H9 (cell line): ENCODE data around the gene WLS. TPM values are rescaled to one million over a fixed set of nuclear protein-coding genes. Genes with fewer than 3 reads are reported as not detected.

ENCODE experiments used
- DNase-seq: peaks from one replicate; pipeline ENCODE4 v3.0.0-alpha.2; 2017
- H2AFZ ChIP-seq: one replicate; pipeline ENCODE4 v1.6.1; 2013; ENCODE audit warnings: mild to moderate bottlenecking, low read length, control low read depth, moderate library complexity
- H2AK5ac ChIP-seq: 2 replicates; pipeline ENCODE4 v1.6.1; 2013; ENCODE audit warnings: low read length, control low read depth, mixed read lengths; ENCODE audit not compliant: insufficient read length
- H2BK120ac ChIP-seq: one replicate; pipeline ENCODE4 v1.6.1; 2013; ENCODE audit warnings: low read depth, mild to moderate bottlenecking, low read length, control low read depth, inconsistent platforms; ENCODE audit not compliant: poor library complexity, severe bottlenecking
- H2BK12ac ChIP-seq: 2 replicates; pipeline ENCODE4 v1.6.1; 2013; ENCODE audit warnings: low read length, control low read depth, mixed read lengths, low read depth; ENCODE audit not compliant: insufficient read length
- H2BK15ac ChIP-seq: 2 replicates; pipeline ENCODE4 v1.6.1; 2013; ENCODE audit warnings: low read depth, low read length, control low read depth
- H2BK20ac ChIP-seq: one replicate; pipeline ENCODE4 v1.6.1; 2013; ENCODE audit warnings: low read depth, mild to moderate bottlenecking, low read length, control low read depth, inconsistent platforms; ENCODE audit not compliant: poor library complexity, severe bottlenecking
- H2BK5ac ChIP-seq: 2 replicates; pipeline ENCODE4 v1.6.1; 2013; ENCODE audit warnings: low read length, control low read depth, mixed read lengths; ENCODE audit not compliant: insufficient read length
- H3K14ac ChIP-seq: 2 replicates; pipeline ENCODE4 v1.6.1; 2013; ENCODE audit warnings: low read length, control low read depth; ENCODE audit not compliant: insufficient read depth
- H3K18ac ChIP-seq: 2 replicates; pipeline ENCODE4 v1.6.1; 2013; ENCODE audit warnings: low read depth, mild to moderate bottlenecking, mixed read lengths, low read length, control low read depth; ENCODE audit not compliant: insufficient read length
- H3K23ac ChIP-seq: 2 replicates; pipeline ENCODE4 v1.6.1; 2013; ENCODE audit warnings: low read length, control low read depth, mixed read lengths, low read depth; ENCODE audit not compliant: insufficient read length
- H3K23me2 ChIP-seq: 2 replicates; pipeline ENCODE4 v1.6.1; 2013; ENCODE audit warnings: low read depth, mild to moderate bottlenecking, mixed read lengths, low read length, control low read depth; ENCODE audit not compliant: insufficient read length, poor library complexity, severe bottlenecking
- H3K27ac ChIP-seq: 2 replicates; pipeline ENCODE4 v1.5.1; 2013; ENCODE audit warnings: low read length, control low read depth, mixed read lengths, low read depth; ENCODE audit not compliant: insufficient read length
- H3K27me3 ChIP-seq: 2 replicates; pipeline ENCODE4 v1.6.1; 2013; ENCODE audit warnings: low read length, control low read depth, inconsistent platforms; ENCODE audit not compliant: insufficient read depth
- H3K4ac ChIP-seq: 2 replicates; pipeline ENCODE4 v1.6.1; 2013; ENCODE audit warnings: low read depth, mild to moderate bottlenecking, control low read depth, inconsistent platforms, low read length, moderate library complexity
- H3K4me1 ChIP-seq: 2 replicates; pipeline ENCODE4 v1.6.1; 2013; ENCODE audit warnings: low read length, control low read depth, inconsistent platforms; ENCODE audit not compliant: insufficient read depth
- H3K4me2 ChIP-seq: 2 replicates; pipeline ENCODE4 v1.6.1; 2013; ENCODE audit warnings: low read length, control low read depth, mixed read lengths; ENCODE audit not compliant: insufficient read length, insufficient read depth
- H3K56ac ChIP-seq: 2 replicates; pipeline ENCODE4 v1.6.1; 2013; ENCODE audit warnings: low read depth, mild to moderate bottlenecking, mixed read lengths, low read length, control low read depth; ENCODE audit not compliant: insufficient read length
- H3K79me1 ChIP-seq: 2 replicates; pipeline ENCODE4 v1.6.1; 2013; ENCODE audit warnings: low read depth, mild to moderate bottlenecking, moderate library complexity, low read length, control low read depth, inconsistent platforms; ENCODE audit not compliant: insufficient read depth, poor library complexity, severe bottlenecking
- H3K79me2 ChIP-seq: 2 replicates; pipeline ENCODE4 v1.6.1; 2013; ENCODE audit warnings: low read length, control low read depth, inconsistent platforms; ENCODE audit not compliant: insufficient read depth
- H3K9ac ChIP-seq: 2 replicates; pipeline ENCODE4 v1.6.1; 2013; ENCODE audit warnings: low read length, control low read depth, mixed read lengths; ENCODE audit not compliant: insufficient read length; ENCODE audit errors: extremely low read depth
- H3K9me3 ChIP-seq: one replicate; pipeline ENCODE4 v1.6.1; 2013; ENCODE audit warnings: low read depth, low read length, inconsistent platforms; ENCODE audit not compliant: control insufficient read depth
- H3T11ph ChIP-seq: one replicate; pipeline ENCODE4 v1.6.1; 2013; ENCODE audit warnings: mild to moderate bottlenecking, low read length, control low read depth, inconsistent platforms
- H4K20me1 ChIP-seq: one replicate; pipeline ENCODE4 v1.6.1; 2013; ENCODE audit not compliant: control insufficient read depth, insufficient read length, insufficient read depth
- H4K5ac ChIP-seq: 2 replicates; pipeline ENCODE4 v1.6.1; 2013; ENCODE audit warnings: low read depth, mild to moderate bottlenecking, mixed read lengths, low read length, control low read depth; ENCODE audit not compliant: insufficient read length
- H4K8ac ChIP-seq: replicated peaks from 2 replicates; pipeline ENCODE4 v1.6.1; 2013; ENCODE audit warnings: low read length, control low read depth, mixed read lengths, low read depth; ENCODE audit not compliant: insufficient read length
- H4K91ac ChIP-seq: 2 replicates; pipeline ENCODE4 v1.6.1; 2013; ENCODE audit warnings: low read depth, mild to moderate bottlenecking, moderate library complexity, mixed read lengths, low read length, control low read depth; ENCODE audit not compliant: insufficient read length
- H3K27ac Mint-ChIP-seq, 3 experiments: 2 replicates in 2 of 3; 3 replicates in 1 of 3; pipeline ENCODE4 v1.8.0; 2020 to 2021; ENCODE audit warnings: mixed read lengths in 3 of 3, mild to moderate bottlenecking in 1 of 3, moderate library complexity in 1 of 3
- H3K27me3 Mint-ChIP-seq: 2 replicates; pipeline ENCODE4 v1.8.0; 2021; ENCODE audit warnings: low read depth, mild to moderate bottlenecking, moderate library complexity, mixed read lengths
- H3K36me3 Mint-ChIP-seq, 3 experiments: 2 replicates in 2 of 3; 3 replicates in 1 of 3; pipeline ENCODE4 v1.8.0; 2020 to 2021; ENCODE audit warnings: low read depth in 3 of 3, mixed read lengths in 3 of 3; ENCODE audit not compliant: insufficient read depth in 1 of 3
- H3K4me1 Mint-ChIP-seq, 2 experiments: 2 replicates each; pipeline ENCODE4 v1.8.0; 2020; ENCODE audit warnings: mixed read lengths in 2 of 2
- H3K4me3 Mint-ChIP-seq, 2 experiments: 2 replicates in 1 of 2; 3 replicates in 1 of 2; pipeline ENCODE4 v1.8.0; 2020 to 2021; ENCODE audit warnings: mild to moderate bottlenecking in 2 of 2, mixed read lengths in 2 of 2, moderate library complexity in 1 of 2
- H3K9me3 Mint-ChIP-seq, 2 experiments: 2 replicates in 1 of 2; 3 replicates in 1 of 2; pipeline ENCODE4 v1.8.0; 2020; ENCODE audit warnings: mild to moderate bottlenecking in 2 of 2, mixed read lengths in 2 of 2, moderate library complexity in 1 of 2
- WGBS: extraction: QIAGEN DNeasy Blood & Tissue Kit; methylation state at CpG from one replicate; pipeline ENCODE4 v1.1.7; 2013; ENCODE audit warnings: missing lambda C conversion rate, low lambda C conversion rate, mixed read lengths; ENCODE audit not compliant: insufficient read length; ENCODE audit errors: extremely low coverage; 5-methylcytosine and 5-hydroxymethylcytosine counted together
- total RNA-seq: library from RNA; stranded (reverse); gene quantifications from 2 replicates; pipeline ENCODE4 v1.2.1, GENCODE V29; 2021
- TF ChIP-seq, protein P1 (sequence below): fragments of 200-600 bp; sonication (generic); conservative IDR thresholded peaks from 3 replicates; pipeline ENCODE4 v1.8.0; 2021; ENCODE audit warnings: antibody characterized with exemption, mild to moderate bottlenecking

WLS gene
- total RNA-seq, 1 experiment from 2014 or later: 0.94 TPM

DNA sequence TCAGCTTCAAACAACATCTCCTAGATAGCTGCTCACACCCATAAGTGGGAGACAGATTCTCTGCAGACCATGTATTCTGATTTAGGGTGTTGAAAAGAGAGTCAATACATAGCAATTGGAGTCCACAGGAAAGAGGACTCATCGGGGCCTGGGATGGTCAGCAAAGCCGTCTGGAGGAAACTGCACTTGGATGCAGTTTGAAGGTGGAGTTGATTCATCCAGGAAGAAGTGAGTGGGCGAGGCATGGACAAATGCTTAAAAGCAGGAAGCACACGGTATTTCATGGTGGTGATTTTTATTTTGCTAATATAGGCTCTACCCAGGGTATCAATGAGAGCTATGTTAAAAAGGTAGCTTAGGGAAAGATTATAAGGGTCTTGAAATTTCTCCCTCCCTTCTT, 145.1 kb downstream of the WLS start:
- H3K56ac ChIP-seq: no peak overlapping the region
- WGBS: no CpG with 5 or more reads among the region's 4 CpGs
- Mint-ChIP-seq H3K4me1 (no peaks in the 10 kb centered on the region), H3K27me3 (peaks cover 10% of the 10 kb centered on the region; the same call in 1 of the 2 replicates), H3K27ac (no peak overlapping the region), H3K36me3 (no peaks in the 10 kb centered on the region; a peak in 1 of 7 replicates), H3K9me3 (no peaks in the 10 kb centered on the region), H3K4me3 (no peak overlapping the region)
- DNase-seq: no peak
- no peak overlapping the region for H3K27ac ChIP-seq
- H2BK20ac ChIP-seq: no peak overlapping the region
- no peaks in the 10 kb centered on the region for H3K23me2 ChIP-seq
- no peak overlapping the region for H3K4me2 ChIP-seq
- TF ChIP-seq, protein P1, sequence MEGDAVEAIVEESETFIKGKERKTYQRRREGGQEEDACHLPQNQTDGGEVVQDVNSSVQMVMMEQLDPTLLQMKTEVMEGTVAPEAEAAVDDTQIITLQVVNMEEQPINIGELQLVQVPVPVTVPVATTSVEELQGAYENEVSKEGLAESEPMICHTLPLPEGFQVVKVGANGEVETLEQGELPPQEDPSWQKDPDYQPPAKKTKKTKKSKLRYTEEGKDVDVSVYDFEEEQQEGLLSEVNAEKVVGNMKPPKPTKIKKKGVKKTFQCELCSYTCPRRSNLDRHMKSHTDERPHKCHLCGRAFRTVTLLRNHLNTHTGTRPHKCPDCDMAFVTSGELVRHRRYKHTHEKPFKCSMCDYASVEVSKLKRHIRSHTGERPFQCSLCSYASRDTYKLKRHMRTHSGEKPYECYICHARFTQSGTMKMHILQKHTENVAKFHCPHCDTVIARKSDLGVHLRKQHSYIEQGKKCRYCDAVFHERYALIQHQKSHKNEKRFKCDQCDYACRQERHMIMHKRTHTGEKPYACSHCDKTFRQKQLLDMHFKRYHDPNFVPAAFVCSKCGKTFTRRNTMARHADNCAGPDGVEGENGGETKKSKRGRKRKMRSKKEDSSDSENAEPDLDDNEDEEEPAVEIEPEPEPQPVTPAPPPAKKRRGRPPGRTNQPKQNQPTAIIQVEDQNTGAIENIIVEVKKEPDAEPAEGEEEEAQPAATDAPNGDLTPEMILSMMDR: no peak
- H4K20me1 ChIP-seq: no peaks in the 10 kb centered on the region
- no peak overlapping the region for H3K23ac ChIP-seq
- no peak overlapping the region for H2BK120ac ChIP-seq
- no peaks in the 10 kb centered on the region for H3K79me1 ChIP-seq
- no peaks in the 10 kb centered on the region for H3K27me3 ChIP-seq
- H2BK15ac ChIP-seq: no peak overlapping the region
- no peak overlapping the region for H4K8ac ChIP-seq
- H2AFZ ChIP-seq: no peak overlapping the region
- no peak overlapping the region for H3K14ac ChIP-seq
- no peak overlapping the region for H2BK5ac ChIP-seq
- no peak overlapping the region for H3K18ac ChIP-seq
- H4K5ac ChIP-seq: no peak overlapping the region
- H2BK12ac ChIP-seq: no peak overlapping the region
- no peaks in the 10 kb centered on the region for H3K79me2 ChIP-seq
- no peak overlapping the region for H2AK5ac ChIP-seq
- no peak overlapping the region for H3T11ph ChIP-seq
- H3K4ac ChIP-seq: no peak overlapping the region
- no peaks in the 10 kb centered on the region for H3K9me3 ChIP-seq
- no peak overlapping the region for H3K9ac ChIP-seq
- H4K91ac ChIP-seq: no peak overlapping the region
- H3K4me1 ChIP-seq: no peaks in the 10 kb centered on the region
